Stomach smooth muscle (tissue), 2 donors: ENCODE measurements around the gene ASL.
A peak's percentile ranks its signal among the peaks of the same experiment; 100 is the strongest.

Experiments used
- H3K27ac ChIP-seq: one replicate; pipeline ENCODE4 v1.7.0; 2013; ENCODE audit warnings: mild to moderate bottlenecking, low read length, inconsistent platforms
- H3K27me3 ChIP-seq, 2 donors: one replicate each; pipeline ENCODE4 v1.7.0; 2013; ENCODE audit warnings: low read length in 2 of 2; ENCODE audit not compliant: insufficient read depth in 2 of 2, control insufficient read depth in 1 of 2
- H3K36me3 ChIP-seq, 2 donors: one replicate each; pipeline ENCODE4 v1.7.0; 2013; ENCODE audit warnings: low read length in 2 of 2; ENCODE audit not compliant: control insufficient read depth in 2 of 2, insufficient read depth in 2 of 2
- H3K4me1 ChIP-seq: one replicate; pipeline ENCODE4 v1.7.0; 2013; ENCODE audit warnings: low read length; ENCODE audit not compliant: control insufficient read depth, insufficient read depth
- H3K4me3 ChIP-seq, 2 donors: one replicate each; pipeline ENCODE4 v1.7.0; 2013; ENCODE audit warnings: low read length in 2 of 2
- H3K9ac ChIP-seq, 2 donors: one replicate each; pipeline ENCODE4 v1.7.0; 2013; ENCODE audit warnings: low read length in 2 of 2, mild to moderate bottlenecking in 1 of 2
- H3K9me3 ChIP-seq, 2 donors: one replicate each; pipeline ENCODE4 v1.7.0; 2013; ENCODE audit warnings: low read length in 2 of 2; ENCODE audit not compliant: control insufficient read depth in 2 of 2
- donor health status: healthy.
- donor health status: Pancreatic carcinoma.

Gene ASL

GRCh38 chr7:66076462-66077329, 1.1 kb downstream of the ASL start:
- Histone ChIP-seq H3K9me3 (no peaks in the 10 kb centered on the region), H3K4me3 (peak overlapping the region; percentile 73 to 91), H3K27me3 (no peaks in the 10 kb centered on the region), H3K4me1 (peaks cover 12% of the 10 kb centered on the region), H3K9ac (peak overlapping the region; percentile 57 to 81), H3K27ac (no peak overlapping the region), H3K36me3 (no peaks in the 10 kb centered on the region)

DNA sequence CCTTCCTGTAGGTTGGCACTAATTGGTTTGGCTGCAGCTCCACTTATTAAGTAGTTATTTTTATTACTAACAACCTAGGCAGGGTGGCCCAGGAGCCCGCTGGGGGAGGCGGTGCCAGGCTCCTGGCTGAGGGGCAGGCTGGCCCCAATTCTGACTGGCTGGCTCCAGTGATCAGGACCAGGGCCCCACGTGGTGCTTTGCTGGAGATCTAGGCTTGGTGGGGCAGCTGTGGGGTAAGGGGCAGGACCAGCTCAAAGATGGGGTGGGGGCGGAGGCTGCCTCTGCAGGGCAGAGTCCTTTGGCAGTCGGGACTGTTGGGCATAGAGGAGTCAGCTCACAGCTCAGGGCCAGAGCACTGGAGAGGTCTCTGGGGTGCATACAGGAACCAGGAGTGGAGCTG, 2.4 kb downstream of the ASL start:
- Histone ChIP-seq H3K9ac (no peak overlapping the region), H3K4me1 (peaks cover 12% of the 10 kb centered on the region), H3K27ac (no peak overlapping the region), H3K36me3 (peaks cover 0 to 3% of the 10 kb centered on the region in 2 donors), H3K27me3 (no peaks in the 10 kb centered on the region), H3K4me3 (no peak overlapping the region), H3K9me3 (no peaks in the 10 kb centered on the region)

- H3K9ac ChIP-seq, result no peak overlapping the region
- H3K27me3 ChIP-seq, result no peaks in the 10 kb centered on the region
- no peak overlapping the region for H3K27ac ChIP-seq
- no peak overlapping the region for H3K4me3 ChIP-seq
- H3K4me1 ChIP-seq, result no peaks in the 10 kb centered on the region
- H3K9me3 ChIP-seq, result no peaks in the 10 kb centered on the region
- peaks cover 0 to 12% of the 10 kb centered on the region in 2 donors for H3K36me3 ChIP-seq
Observed at GRCh38 chr7:66082083-66082482, 6.5 kb downstream of the ASL start.

DNA sequence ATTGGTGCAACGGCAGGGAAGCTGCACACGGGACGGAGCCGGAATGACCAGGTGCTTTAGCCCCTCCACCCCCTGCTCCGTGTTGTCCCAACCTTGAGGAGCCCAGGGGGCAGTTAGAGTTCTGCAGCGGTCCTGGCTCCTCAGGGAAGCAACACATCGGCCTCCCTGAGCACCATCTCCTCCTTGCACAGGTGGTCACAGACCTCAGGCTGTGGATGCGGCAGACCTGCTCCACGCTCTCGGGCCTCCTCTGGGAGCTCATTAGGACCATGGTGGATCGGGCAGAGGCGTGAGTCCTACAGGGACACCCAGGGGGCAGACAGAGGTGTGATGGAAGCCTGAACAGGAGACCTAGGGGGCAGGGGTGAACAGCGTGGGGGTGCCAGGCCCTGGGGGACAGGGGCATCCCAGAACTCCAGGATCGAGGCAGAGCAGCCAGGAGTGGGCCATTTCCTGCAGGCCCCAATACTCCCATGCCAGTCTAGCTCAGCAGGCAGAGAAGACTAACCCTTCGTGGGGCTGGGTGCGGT, 7.3 kb downstream of the ASL start:
- no peak overlapping the region for H3K27ac ChIP-seq
- no peaks in the 10 kb centered on the region for H3K4me1 ChIP-seq
- H3K27me3 ChIP-seq, result no peaks in the 10 kb centered on the region
- H3K36me3 ChIP-seq, result peaks cover 0 to 12% of the 10 kb centered on the region in 2 donors
- H3K9ac ChIP-seq, result no peak overlapping the region
- no peaks in the 10 kb centered on the region for H3K9me3 ChIP-seq
- no peak overlapping the region for H3K4me3 ChIP-seq

DNA sequence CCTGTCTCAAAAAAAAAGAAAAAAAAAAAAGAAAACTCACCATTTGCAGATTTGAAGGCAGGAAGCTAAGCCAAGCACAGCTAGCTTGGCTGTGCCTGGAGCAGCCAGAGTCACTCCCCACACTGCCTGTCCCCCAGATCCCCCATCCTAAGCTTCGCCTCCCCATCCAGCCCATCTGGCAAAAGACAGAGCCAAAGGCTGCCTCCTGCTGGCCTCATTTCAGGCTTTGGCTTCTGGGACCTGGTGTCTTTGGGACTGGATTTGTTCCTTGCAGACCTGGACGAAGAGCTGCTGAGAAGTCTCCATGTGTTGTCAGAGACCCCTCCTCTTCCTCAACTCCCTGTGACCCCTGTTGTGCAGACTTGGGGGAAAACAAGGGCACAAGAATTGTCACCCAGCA, 8.1 kb downstream of the ASL start:
- Histone ChIP-seq H3K27me3 (no peaks in the 10 kb centered on the region), H3K9ac (no peak overlapping the region), H3K27ac (no peak overlapping the region), H3K9me3 (no peaks in the 10 kb centered on the region), H3K4me3 (no peak overlapping the region), H3K4me1 (no peaks in the 10 kb centered on the region), H3K36me3 (peaks cover 0 to 12% of the 10 kb centered on the region in 2 donors)

DNA sequence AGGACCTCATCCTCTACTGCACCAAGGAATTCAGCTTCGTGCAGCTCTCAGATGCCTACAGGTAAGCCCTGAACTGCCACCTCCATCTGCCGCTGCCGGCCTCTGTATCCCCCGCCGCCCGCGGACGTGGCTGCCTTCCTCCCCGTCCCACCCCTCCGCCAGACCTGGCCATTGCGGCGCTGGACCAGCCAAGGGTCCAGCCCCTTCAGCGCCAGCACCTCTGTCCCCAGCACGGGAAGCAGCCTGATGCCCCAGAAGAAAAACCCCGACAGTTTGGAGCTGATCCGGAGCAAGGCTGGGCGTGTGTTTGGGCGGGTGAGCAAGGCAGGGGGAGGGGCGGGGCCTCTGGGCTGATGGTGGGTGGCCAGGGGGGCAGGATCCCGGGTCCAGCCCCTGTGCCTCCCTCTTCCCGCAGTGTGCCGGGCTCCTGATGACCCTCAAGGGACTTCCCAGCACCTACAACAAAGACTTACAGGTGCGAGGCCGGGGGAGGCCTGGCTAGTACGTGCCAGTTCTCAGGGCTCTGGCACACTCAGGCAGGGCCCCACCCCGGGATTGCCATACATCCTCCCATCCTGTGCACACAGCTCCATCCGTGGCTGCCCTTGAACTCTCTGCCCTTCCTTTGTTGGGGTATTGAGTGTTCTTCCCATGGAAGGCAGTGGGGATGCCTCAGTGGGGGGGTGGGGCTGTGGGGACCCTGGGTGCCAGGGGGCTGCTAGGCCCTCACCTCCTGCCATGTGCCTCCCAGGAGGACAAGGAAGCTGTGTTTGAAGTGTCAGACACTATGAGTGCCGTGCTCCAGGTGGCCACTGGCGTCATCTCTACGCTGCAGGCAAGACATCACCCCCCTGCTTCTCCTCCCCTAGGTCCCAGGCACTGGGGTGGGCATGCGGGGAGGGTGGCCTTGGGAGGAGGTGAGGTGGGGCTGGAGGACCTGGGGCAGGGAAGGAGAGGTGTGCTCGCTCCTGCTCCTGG, 13.5 kb downstream of the ASL start:
- H3K27ac ChIP-seq, result no peak overlapping the region
- no peaks in the 10 kb centered on the region for H3K9me3 ChIP-seq
- no peaks in the 10 kb centered on the region for H3K27me3 ChIP-seq
- H3K36me3 ChIP-seq, result peaks cover 0 to 8% of the 10 kb centered on the region in 2 donors
- no peak overlapping the region for H3K9ac ChIP-seq
- no peak overlapping the region for H3K4me3 ChIP-seq
- H3K4me1 ChIP-seq, result no peaks in the 10 kb centered on the region

GRCh38 chr7:66092654-66093053, 17.0 kb downstream of the ASL start:
- no peak overlapping the region for H3K27ac ChIP-seq
- H3K9ac ChIP-seq, result no peak overlapping the region
- peaks cover 0 to 2% of the 10 kb centered on the region in 2 donors for H3K36me3 ChIP-seq
- H3K4me1 ChIP-seq, result no peaks in the 10 kb centered on the region
- no peaks in the 10 kb centered on the region for H3K9me3 ChIP-seq
- no peak overlapping the region for H3K4me3 ChIP-seq
- H3K27me3 ChIP-seq, result no peaks in the 10 kb centered on the region

DNA sequence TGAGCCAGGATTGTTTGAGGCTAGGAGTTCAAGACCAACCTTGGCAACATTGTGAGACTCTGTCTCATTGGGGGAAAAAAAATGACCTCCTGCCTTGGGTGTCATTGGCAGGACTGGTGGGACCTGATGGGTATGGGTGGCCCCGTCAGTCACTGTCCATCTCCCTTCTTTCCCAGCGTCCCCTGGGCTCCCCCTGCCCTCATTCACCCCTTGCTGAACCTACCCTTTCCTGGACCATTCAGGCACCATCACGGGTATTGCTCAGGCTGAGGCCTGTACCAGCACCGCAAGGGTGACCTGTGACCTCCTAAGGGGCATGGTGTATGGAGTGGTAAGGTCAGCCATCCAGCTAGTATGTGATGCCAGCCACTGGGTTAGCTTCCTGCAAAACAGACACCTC, 19.4 kb downstream of the ASL start:
- Histone ChIP-seq H3K27ac (no peak overlapping the region), H3K4me3 (no peak overlapping the region), H3K36me3 (peaks cover 0 to 2% of the 10 kb centered on the region in 2 donors), H3K9ac (no peak overlapping the region), H3K27me3 (no peaks in the 10 kb centered on the region), H3K9me3 (no peaks in the 10 kb centered on the region), H3K4me1 (peaks cover 6% of the 10 kb centered on the region)

GRCh38 chr7:66099232-66099550, 23.6 kb downstream of the ASL start:
- Histone ChIP-seq H3K9ac (no peak overlapping the region), H3K27ac (no peak overlapping the region)

GRCh38 chr7:66099551-66100407, 24.2 kb downstream of the ASL start:
- peak overlapping the region; percentile 55 for H3K27ac ChIP-seq
- no peaks in the 10 kb centered on the region for H3K9me3 ChIP-seq
- H3K27me3 ChIP-seq, result no peaks in the 10 kb centered on the region
- H3K36me3 ChIP-seq, result no peaks in the 10 kb centered on the region
- H3K4me1 ChIP-seq, result peaks cover 9% of the 10 kb centered on the region
- peak overlapping the region; percentile 69 for H3K9ac ChIP-seq
- peak overlapping the region; percentile 62 to 68 for H3K4me3 ChIP-seq

More at GRCh38 chr7:66099232-66099550, 23.6 kb downstream of the ASL start:
- Histone ChIP-seq H3K4me3 (no peak overlapping the region), H3K9me3 (no peaks in the 10 kb centered on the region), H3K36me3 (no peaks in the 10 kb centered on the region), H3K4me1 (peaks cover 9% of the 10 kb centered on the region), H3K27me3 (no peaks in the 10 kb centered on the region)
